IMR-90 (cell line): Measurements from ENCODE around the gene AMOTL1. TPM values are rescaled to one million over a fixed set of nuclear protein-coding genes. Genes with fewer than 3 reads are reported as not detected.

ENCODE experiments used
- ATAC-seq: fragments of 200-7000 bp; cut with Tn5 transposase; 2 replicates; pipeline ENCODE4 v1.9.1; 2020; ENCODE audit warnings: low read depth, mild to moderate bottlenecking, moderate library complexity
- BruUV-seq: library from RNA; stranded (reverse); fragments of 400-500 nt; replicated peaks from 2 replicates; lab custom pipeline; 2021; lab: Mats Ljungman, UMichigan
- CTCF ChIA-PET: fragments of 300-600 bp; formaldehyde crosslinking; extraction: SDS; loops from one replicate; lab custom pipeline; 2021; ENCODE audit warnings: antibody characterized with exemption; lab: Yijun Ruan, JAX
- POLR2A ChIA-PET: fragments of 300-600 bp; sonication (Branson Sonifier 250); formaldehyde crosslinking; loops from one replicate; lab custom pipeline; 2022; ENCODE audit warnings: antibody characterized with exemption; ENCODE audit not compliant: unreplicated experiment; lab: Charles Lee
- DNase-seq: peaks from one replicate; pipeline ENCODE4 v3.0.0; 2013
- H2AFZ ChIP-seq: replicated peaks from 2 replicates; pipeline ENCODE3; 2013; ENCODE audit warnings: low read length, mild to moderate bottlenecking; ENCODE audit not compliant: poor library complexity
- H2AK5ac ChIP-seq: 2 replicates; pipeline ENCODE4 v1.6.1; 2013; ENCODE audit warnings: low read depth, low read length, inconsistent platforms
- H2AK9ac ChIP-seq: replicated peaks from 2 replicates; pipeline ENCODE3; 2013; ENCODE audit warnings: mild to moderate bottlenecking, low read depth, low read length, moderate library complexity; ENCODE audit not compliant: poor library complexity
- H2BK120ac ChIP-seq: 2 replicates; pipeline ENCODE4 v1.6.1; 2013; ENCODE audit warnings: low read depth, low read length, inconsistent platforms
- H2BK15ac ChIP-seq: 3 replicates; pipeline ENCODE4 v1.6.1; 2013; ENCODE audit warnings: low read depth, low read length, inconsistent platforms
- H2BK20ac ChIP-seq: 2 replicates; pipeline ENCODE4 v1.6.1; 2013; ENCODE audit warnings: low read depth, mild to moderate bottlenecking, inconsistent platforms, low read length, moderate library complexity
- H2BK5ac ChIP-seq: 2 replicates; pipeline ENCODE4 v1.6.1; 2013; ENCODE audit warnings: mild to moderate bottlenecking, low read depth, low read length, inconsistent platforms; ENCODE audit not compliant: poor library complexity, severe bottlenecking
- H3K14ac ChIP-seq: replicated peaks from 2 replicates; pipeline ENCODE4 v1.6.1; 2013; ENCODE audit warnings: low read depth, low read length, inconsistent platforms
- H3K18ac ChIP-seq: 2 replicates; pipeline ENCODE4 v1.6.1; 2013; ENCODE audit warnings: low read depth, low read length, control low read depth
- H3K23ac ChIP-seq: 2 replicates; pipeline ENCODE4 v1.6.1; 2013; ENCODE audit warnings: low read depth, low read length, inconsistent platforms
- H3K27ac ChIP-seq: 2 replicates; pipeline ENCODE4 v1.5.1; 2013; ENCODE audit warnings: mild to moderate bottlenecking, control low read depth, low read length; ENCODE audit not compliant: insufficient read depth
- H3K27me3 ChIP-seq: 2 replicates; pipeline ENCODE4 v1.6.1; 2013; ENCODE audit warnings: low read length; ENCODE audit not compliant: control insufficient read depth, insufficient read depth
- H3K36me3 ChIP-seq: 2 replicates; pipeline ENCODE4 v1.6.1; 2013; ENCODE audit warnings: low read length, mixed read lengths; ENCODE audit not compliant: control insufficient read depth, insufficient read depth
- H3K4ac ChIP-seq: 2 replicates; pipeline ENCODE4 v1.6.1; 2013; ENCODE audit warnings: low read depth, low read length, inconsistent platforms
- H3K4me1 ChIP-seq: 2 replicates; pipeline ENCODE4 v1.6.1; 2013; ENCODE audit warnings: low read length, mixed read lengths; ENCODE audit not compliant: control insufficient read depth, insufficient read depth
- H3K4me2 ChIP-seq: 2 replicates; pipeline ENCODE4 v1.6.1; 2013; ENCODE audit warnings: low read depth, mild to moderate bottlenecking, control low read depth, low read length, moderate library complexity
- H3K4me3 ChIP-seq: 2 replicates; pipeline ENCODE4 v1.5.1; 2013; ENCODE audit warnings: low read depth, mild to moderate bottlenecking, control low read depth, low read length, moderate library complexity; ENCODE audit not compliant: insufficient read depth
- H3K56ac ChIP-seq: 2 replicates; pipeline ENCODE4 v1.6.1; 2013; ENCODE audit warnings: low read length, inconsistent platforms; ENCODE audit not compliant: insufficient read depth; ENCODE audit errors: extremely low read depth
- H3K79me1 ChIP-seq, 2 experiments: 2 replicates each; pipeline ENCODE4 v1.6.1; 2013; ENCODE audit warnings: low read length in 2 of 2, inconsistent platforms in 1 of 2, low read depth in 1 of 2
- H3K9ac ChIP-seq: 2 replicates; pipeline ENCODE4 v1.6.1; 2013; ENCODE audit warnings: low read depth, low read length, control low read depth
- H3K9me1 ChIP-seq: 2 replicates; pipeline ENCODE4 v1.6.1; 2013; ENCODE audit warnings: low read length, inconsistent platforms; ENCODE audit not compliant: insufficient read depth
- H3K9me3 ChIP-seq: 2 replicates; pipeline ENCODE4 v1.6.1; 2013; ENCODE audit warnings: low read length; ENCODE audit not compliant: control insufficient read depth, insufficient read depth
- H4K20me1 ChIP-seq: 2 replicates; pipeline ENCODE4 v1.6.1; 2013; ENCODE audit warnings: low read length, inconsistent platforms; ENCODE audit not compliant: insufficient read depth
- H4K5ac ChIP-seq: 2 replicates; pipeline ENCODE4 v1.6.1; 2013; ENCODE audit warnings: mild to moderate bottlenecking, low read depth, low read length, control low read depth
- H4K8ac ChIP-seq, 2 experiments: 2 replicates each; pipeline ENCODE4 v1.6.1; 2013; ENCODE audit warnings: low read depth in 2 of 2, low read length in 2 of 2, control low read depth in 1 of 2, inconsistent platforms in 1 of 2
- H4K91ac ChIP-seq: 2 replicates; pipeline ENCODE4 v1.6.1; 2013; ENCODE audit warnings: low read depth, low read length, inconsistent platforms; ENCODE audit not compliant: insufficient read depth
- MAFK ChIP-seq: IDR thresholded peaks from 2 replicates; pipeline ENCODE4 v1.6.1; 2012; ENCODE audit warnings: low read depth, low read length, improper control_type of control experiment
- MXI1 ChIP-seq: IDR thresholded peaks from 2 replicates; pipeline ENCODE4 v1.6.1; 2012; ENCODE audit warnings: low read depth, mild to moderate bottlenecking, low read length, moderate library complexity, borderline replicate concordance
- NFE2L2 ChIP-seq: fragments of 150-350 bp; IDR thresholded peaks from 2 replicates; pipeline ENCODE4 v1.6.1; 2016; ENCODE audit warnings: low read depth, mild to moderate bottlenecking, low read length
- POLR2A ChIP-seq: IDR thresholded peaks from 2 replicates; pipeline ENCODE4 v1.6.1; 2012; ENCODE audit warnings: mild to moderate bottlenecking, low read depth, low read length
- RCOR1 ChIP-seq: IDR thresholded peaks from 2 replicates; pipeline ENCODE4 v1.6.1; 2012; ENCODE audit warnings: mild to moderate bottlenecking, low read length, improper control_type of control experiment; ENCODE audit not compliant: insufficient replicate concordance
- RFX5 ChIP-seq: IDR thresholded peaks from 2 replicates; pipeline ENCODE4 v1.8.0; 2012; ENCODE audit warnings: low read depth, mild to moderate bottlenecking, low read length, moderate library complexity
- SMC3 ChIP-seq: fragments of 150-350 bp; IDR thresholded peaks from 2 replicates; pipeline ENCODE4 v1.6.1; 2016; ENCODE audit warnings: low read depth, mild to moderate bottlenecking, antibody characterized with exemption, low read length, moderate library complexity
- WGBS, 2 experiments: methylation state at CpG; one replicate each; pipeline versions ENCODE4 v1.1.5 to v1.1.7; 2013; ENCODE audit warnings: missing lambda C conversion rate in 2 of 2; ENCODE audit not compliant: insufficient read length in 1 of 2; ENCODE audit errors: extremely low coverage in 2 of 2; 5-methylcytosine and 5-hydroxymethylcytosine counted together
- dilution Hi-C: fragments of 300-500 bp; cut with HindIII; formaldehyde crosslinking; loops from one replicate; pipeline ENCODE4 v1.14.3; 2018; ENCODE audit warnings: low sequenced_read_pairs; ENCODE audit not compliant: unreplicated experiment
- in situ Hi-C: fragments of 300-500 bp; cut with MboI; formaldehyde crosslinking; loops from 3 replicates; pipeline ENCODE4 v1.14.3; 2019; ENCODE audit warnings: low sequenced_read_pairs, inconsistent platforms, mixed read lengths
- intact Hi-C: fragments of 100-400 bp; cut with micrococcal nuclease; formaldehyde crosslinking; loops from 2 replicates; pipeline ENCODE4 v1.10.0; 2022
- polyA plus RNA-seq, 3 experiments: library from polyadenylated mRNA; depleted of rRNA; stranded (reverse); fragments of >200 nt; gene quantifications; 2 replicates each; pipeline ENCODE4 v1.2.3, GENCODE V29; 2012; ENCODE audit warnings: low replicate concordance in 1 of 3
- total RNA-seq: library from RNA; depleted of rRNA; stranded (reverse); fragments of >200 nt; gene quantifications from 2 replicates; pipeline ENCODE4 v1.2.3, GENCODE V29; 2012
- TF ChIP-seq, protein P1 (sequence below): conservative IDR thresholded peaks from 2 replicates; pipeline ENCODE4 v1.5.1; 2012; ENCODE audit warnings: mild to moderate bottlenecking, low read depth, low read length, improper control_type of control experiment
- TF ChIP-seq, protein P2 (sequence below): fragments of 150-350 bp; IDR thresholded peaks from 2 replicates; pipeline ENCODE4 v1.6.1; 2016; ENCODE audit warnings: low read depth, mild to moderate bottlenecking, low read length, moderate library complexity, borderline replicate concordance

Gene AMOTL1
- total and polyA plus RNA-seq, 2 of the 4 experiments (the other 2 are of a cell fraction): 18.6 to 49.5 TPM

DNA sequence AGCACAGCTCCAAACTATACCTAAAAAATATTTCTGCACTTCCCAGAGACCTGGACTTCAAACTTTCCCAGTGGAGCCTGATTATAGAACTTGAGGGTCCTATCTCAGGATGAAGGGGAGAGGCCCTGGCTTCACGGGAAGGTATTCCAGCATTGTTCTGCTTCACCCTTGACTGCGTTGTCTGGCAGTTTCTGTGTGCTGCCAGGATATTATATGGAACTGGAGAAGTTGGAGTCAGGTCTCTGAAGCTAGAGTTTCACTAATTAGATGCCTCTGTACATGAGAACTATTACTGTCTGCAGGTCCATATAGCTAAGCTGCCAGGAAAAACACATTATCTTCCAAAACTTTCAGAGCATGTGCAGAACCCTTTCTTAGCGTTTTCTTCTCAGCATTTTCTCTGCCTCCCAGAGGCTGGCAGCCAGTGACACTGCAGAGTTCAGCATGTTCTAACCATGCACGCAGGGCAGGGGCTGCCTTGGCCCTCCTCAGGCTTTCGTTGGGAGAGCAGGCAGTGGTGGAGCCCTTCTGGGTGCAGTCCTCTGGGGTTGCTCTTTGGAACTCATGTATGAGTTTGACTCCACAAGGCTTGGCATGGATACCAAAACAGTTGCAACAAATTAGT, 105.9 kb downstream of the AMOTL1 start:
- peaks cover 17% of the 10 kb centered on the region for H3K9me1 ChIP-seq
- H3K23ac ChIP-seq: no peak overlapping the region
- no peak for TF ChIP-seq RFX5
- no peak for TF ChIP-seq SMC3
- no peak for TF ChIP-seq MAFK
- no peak for TF ChIP-seq RCOR1
- no peak for TF ChIP-seq POLR2A
- TF ChIP-seq, protein P1, sequence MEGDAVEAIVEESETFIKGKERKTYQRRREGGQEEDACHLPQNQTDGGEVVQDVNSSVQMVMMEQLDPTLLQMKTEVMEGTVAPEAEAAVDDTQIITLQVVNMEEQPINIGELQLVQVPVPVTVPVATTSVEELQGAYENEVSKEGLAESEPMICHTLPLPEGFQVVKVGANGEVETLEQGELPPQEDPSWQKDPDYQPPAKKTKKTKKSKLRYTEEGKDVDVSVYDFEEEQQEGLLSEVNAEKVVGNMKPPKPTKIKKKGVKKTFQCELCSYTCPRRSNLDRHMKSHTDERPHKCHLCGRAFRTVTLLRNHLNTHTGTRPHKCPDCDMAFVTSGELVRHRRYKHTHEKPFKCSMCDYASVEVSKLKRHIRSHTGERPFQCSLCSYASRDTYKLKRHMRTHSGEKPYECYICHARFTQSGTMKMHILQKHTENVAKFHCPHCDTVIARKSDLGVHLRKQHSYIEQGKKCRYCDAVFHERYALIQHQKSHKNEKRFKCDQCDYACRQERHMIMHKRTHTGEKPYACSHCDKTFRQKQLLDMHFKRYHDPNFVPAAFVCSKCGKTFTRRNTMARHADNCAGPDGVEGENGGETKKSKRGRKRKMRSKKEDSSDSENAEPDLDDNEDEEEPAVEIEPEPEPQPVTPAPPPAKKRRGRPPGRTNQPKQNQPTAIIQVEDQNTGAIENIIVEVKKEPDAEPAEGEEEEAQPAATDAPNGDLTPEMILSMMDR: no peak
- TF ChIP-seq, protein P2, sequence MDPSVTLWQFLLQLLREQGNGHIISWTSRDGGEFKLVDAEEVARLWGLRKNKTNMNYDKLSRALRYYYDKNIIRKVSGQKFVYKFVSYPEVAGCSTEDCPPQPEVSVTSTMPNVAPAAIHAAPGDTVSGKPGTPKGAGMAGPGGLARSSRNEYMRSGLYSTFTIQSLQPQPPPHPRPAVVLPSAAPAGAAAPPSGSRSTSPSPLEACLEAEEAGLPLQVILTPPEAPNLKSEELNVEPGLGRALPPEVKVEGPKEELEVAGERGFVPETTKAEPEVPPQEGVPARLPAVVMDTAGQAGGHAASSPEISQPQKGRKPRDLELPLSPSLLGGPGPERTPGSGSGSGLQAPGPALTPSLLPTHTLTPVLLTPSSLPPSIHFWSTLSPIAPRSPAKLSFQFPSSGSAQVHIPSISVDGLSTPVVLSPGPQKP: no peak
- no peak for TF ChIP-seq NFE2L2
- no peak for TF ChIP-seq MXI1
- no peaks in the 10 kb centered on the region for H3K9me3 ChIP-seq
- CTCF ChIA-PET: no interaction called here
- no peak overlapping the region for H3K14ac ChIP-seq
- no peak overlapping the region for H3K18ac ChIP-seq
- H2BK5ac ChIP-seq: no peak overlapping the region
- no peak overlapping the region for H3K9ac ChIP-seq
- no peak overlapping the region for H3K4me3 ChIP-seq
- in situ Hi-C loops: no loop called here
- H2BK20ac ChIP-seq: no peak overlapping the region
- BruUV-seq: TSS peak; percentile 17
- H4K20me1 ChIP-seq: no peaks in the 10 kb centered on the region
- no peak for ATAC-seq
- H3K36me3 ChIP-seq: peaks cover 62% of the 10 kb centered on the region
- no peak overlapping the region for H4K5ac ChIP-seq
- POLR2A ChIA-PET: no interaction called here
- peaks cover 17% of the 10 kb centered on the region for H3K4me1 ChIP-seq
- DNase-seq: no peak
- H4K91ac ChIP-seq: no peak overlapping the region
- WGBS, 2 experiments: no CpG with 5 or more reads among the region's 5 CpGs
- H3K4me2 ChIP-seq: no peak overlapping the region
- H3K4ac ChIP-seq: no peak overlapping the region
- no peak overlapping the region for H4K8ac ChIP-seq
- H3K56ac ChIP-seq: no peak overlapping the region
- H3K27ac ChIP-seq: no peak overlapping the region
- no peak overlapping the region for H2AK9ac ChIP-seq
- dilution Hi-C loops: no loop called here
- no peak overlapping the region for H2BK15ac ChIP-seq
- intact Hi-C loops: no loop called here
- no peaks in the 10 kb centered on the region for H3K27me3 ChIP-seq
- no peak overlapping the region for H2AK5ac ChIP-seq
- no peak overlapping the region for H2BK120ac ChIP-seq
- peaks cover 9 to 32% of the 10 kb centered on the region in 2 experiments; a peak in 3 of 4 replicates for H3K79me1 ChIP-seq
- H2AFZ ChIP-seq: no peak overlapping the region
